HG02973 (cell line): Measurements from ENCODE around the gene HOXA2.

Experiments used
- ATAC-seq: cut with Tn5 transposase; IDR thresholded peaks from one replicate; pipeline ENCODE4 v1.9.1; 2021; ENCODE audit warnings: moderate library complexity; ENCODE audit not compliant: unreplicated experiment

Gene HOXA2

DNA sequence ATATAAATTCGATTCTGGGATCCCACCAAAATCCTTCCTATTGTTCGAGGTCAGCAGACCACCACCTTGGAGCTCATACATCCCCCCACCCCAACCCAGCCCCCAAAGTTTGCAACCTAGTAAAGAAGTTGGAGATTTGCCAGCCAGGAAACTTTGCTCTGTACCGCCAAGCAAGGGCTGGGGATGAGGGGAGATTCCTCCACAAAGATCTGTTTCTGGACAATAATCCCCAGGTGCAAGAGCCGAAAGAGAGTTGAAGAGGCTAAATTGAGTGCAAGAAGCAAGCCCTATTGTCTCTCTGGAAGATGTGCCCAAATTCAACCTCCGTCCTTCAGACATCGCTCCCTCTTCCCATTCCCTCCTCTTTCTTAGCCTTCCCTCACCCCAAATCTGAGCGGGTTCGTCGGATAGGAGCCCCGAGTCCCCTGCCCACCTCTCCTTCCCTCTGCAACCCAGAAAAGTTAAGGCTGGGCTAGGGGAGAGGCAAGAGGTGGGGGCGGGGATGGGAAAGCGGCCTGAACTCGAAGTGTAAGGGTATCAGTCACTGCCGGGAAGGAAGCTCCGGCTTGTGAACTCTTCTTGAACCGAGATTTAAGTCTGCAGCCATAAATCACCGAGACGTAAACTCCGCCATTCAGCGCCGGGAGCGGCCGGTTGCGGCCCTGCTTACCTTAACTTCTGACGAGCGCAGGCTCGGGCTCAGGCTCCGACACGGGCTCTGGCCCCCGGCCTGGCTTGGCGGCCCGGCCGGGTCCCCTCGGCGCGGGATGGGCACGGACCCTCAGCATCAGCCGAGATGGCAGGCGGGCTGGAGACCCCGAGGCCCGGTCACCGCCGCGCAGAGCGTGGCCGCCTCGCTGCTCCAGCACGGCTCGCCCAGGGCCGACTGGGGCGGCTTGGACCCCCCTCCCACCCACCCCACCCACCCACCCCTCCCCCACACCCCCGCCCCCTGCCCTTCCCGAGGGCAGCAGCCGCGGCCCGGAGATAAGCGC is 10.8 kb upstream of the HOXA2 start:
- ATAC-seq, result no peak

DNA sequence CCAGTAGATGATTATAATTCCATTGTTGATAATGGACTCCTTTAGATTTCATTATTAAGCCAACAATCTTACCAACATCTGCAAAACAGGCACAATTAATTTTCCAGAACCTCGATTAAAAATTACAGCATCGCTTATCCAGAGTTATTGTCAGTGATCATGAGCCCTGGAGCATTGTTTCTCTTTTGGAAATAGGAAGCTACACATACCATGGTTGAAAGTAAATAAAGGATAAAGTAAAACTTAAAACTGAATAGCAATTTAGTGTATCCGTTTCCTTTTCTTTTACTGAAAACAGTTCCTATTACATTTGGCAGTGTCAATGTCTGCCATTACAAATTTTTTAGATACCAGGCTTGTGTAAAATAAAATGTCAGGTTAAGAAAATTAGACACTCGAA is 9.9 kb upstream of the HOXA2 start:
- ATAC-seq, result no peak

DNA sequence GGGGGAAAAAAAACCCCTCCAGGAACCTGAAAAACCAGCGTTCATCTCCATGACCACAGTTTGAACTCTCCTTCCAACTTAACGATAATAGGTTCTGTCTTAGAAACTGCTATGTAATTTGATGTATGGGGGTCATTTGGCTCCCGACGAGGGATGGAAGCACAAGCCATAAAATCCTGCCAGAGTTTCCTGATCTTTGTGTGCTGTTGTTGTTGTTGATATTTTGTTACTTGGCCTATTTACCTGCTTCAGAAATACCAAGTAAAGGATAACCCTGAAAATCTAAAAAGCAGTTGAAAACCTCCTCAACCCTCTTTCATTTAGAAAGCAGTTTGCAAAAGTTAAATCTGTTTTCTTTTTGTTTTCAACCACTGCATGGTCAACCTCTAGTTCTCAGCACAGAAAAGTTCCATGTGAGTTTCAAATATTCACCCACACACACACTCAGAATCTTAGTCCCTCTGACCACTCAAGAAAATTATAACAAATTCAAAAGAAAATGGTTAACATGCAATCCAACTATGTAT is 9.3 kb upstream of the HOXA2 start:
- no peak for ATAC-seq

DNA sequence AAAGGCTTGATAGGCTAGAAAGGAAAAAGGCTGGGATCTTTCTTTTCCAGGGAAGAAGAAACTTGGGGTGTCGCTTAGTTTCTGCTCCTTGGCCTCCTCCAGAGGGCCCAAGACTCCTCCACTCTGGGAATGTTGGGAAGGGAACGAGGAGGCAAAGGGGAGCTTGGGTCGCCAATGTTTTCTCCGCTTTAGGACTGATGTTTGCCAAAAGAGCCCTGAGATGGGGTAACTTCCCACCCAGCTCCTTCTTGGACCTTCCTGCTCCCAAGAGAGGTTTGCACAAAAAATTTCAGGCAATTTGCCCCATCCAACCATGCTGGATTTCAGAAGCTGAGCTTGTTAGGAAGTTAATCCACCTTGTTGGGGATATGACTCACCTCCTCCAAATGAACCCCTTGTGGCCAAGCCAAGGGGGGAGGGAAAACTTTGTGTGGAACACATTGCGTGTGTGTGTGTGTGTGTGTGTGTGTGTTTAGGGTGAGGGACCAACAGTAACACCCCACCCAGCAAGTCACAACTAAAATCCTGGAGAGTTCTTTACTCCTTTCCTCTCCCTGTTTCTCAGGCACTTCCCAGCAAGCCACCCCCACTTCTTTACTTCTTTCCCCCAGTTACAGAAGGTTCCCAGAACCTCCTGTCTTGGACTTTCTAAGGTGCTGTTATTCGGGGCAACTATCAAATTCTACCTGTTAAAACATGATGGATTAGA is 8.7 kb upstream of the HOXA2 start:
- no peak for ATAC-seq

- ATAC-seq, result no peak
These were observed 7.9 kb upstream of the HOXA2 start for GRCh38 chr7:27110186-27111031.

- no peak for ATAC-seq
These were observed 7.1 kb upstream of the HOXA2 start for GRCh38 chr7:27109466-27110185.

GRCh38 chr7:27108390-27109127 is 6.1 kb upstream of the HOXA2 start:
- ATAC-seq, result no peak

- no peak for ATAC-seq
These were observed 5.2 kb upstream of the HOXA2 start for GRCh38 chr7:27107391-27108381.

DNA sequence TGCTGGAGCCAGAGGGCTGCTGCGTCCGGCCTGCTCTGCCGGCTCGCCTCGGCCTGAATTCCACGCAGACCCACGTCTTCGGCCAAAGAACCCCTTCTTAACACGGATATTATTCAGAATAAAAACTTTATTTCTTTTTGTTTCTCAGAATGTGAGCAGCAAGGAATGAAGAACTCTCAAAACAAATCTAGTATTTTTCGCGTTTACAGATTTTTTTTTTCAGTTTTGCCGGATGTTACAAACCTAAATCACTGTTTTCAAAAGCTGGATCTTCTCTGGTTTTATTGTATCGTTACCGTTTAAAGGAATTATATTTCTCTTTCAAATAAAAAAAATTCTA is 4.4 kb upstream of the HOXA2 start:
- ATAC-seq, result no peak

DNA sequence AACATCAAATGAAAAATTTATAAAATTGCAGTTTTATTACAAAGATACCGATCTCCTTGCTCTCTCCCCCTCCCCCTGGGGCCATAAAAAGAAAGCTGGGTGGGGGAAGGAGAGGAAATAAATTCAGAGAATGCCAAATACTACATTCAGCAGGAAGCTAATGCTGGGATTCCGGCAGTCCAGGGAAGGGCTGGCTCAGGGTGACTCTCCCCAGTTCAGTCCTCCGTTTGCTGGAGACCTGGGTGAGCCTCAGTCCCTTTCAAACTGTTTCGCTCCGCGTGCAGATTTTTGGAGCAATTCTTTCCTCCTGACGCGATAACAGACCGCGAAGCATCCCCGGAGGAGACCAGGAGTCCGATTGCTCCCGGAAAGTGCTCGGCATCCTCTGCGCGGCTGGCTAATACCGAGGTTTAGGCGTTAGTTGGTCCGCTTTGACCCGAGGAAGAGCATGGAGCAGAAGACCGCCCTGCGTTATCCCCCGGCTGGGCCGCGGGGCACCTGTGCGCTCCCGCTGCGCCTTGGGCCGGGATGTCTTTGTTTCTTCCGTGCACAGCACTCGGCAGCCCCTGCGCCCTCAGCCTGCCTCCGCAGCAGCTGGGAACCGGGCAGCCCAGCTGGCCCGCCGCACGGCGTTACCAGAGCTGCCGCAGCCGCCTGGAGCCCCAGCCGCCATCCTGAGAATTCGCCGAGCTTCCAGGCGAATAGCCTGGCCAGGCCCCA is 3.9 kb upstream of the HOXA2 start:
- ATAC-seq, result no peak

DNA sequence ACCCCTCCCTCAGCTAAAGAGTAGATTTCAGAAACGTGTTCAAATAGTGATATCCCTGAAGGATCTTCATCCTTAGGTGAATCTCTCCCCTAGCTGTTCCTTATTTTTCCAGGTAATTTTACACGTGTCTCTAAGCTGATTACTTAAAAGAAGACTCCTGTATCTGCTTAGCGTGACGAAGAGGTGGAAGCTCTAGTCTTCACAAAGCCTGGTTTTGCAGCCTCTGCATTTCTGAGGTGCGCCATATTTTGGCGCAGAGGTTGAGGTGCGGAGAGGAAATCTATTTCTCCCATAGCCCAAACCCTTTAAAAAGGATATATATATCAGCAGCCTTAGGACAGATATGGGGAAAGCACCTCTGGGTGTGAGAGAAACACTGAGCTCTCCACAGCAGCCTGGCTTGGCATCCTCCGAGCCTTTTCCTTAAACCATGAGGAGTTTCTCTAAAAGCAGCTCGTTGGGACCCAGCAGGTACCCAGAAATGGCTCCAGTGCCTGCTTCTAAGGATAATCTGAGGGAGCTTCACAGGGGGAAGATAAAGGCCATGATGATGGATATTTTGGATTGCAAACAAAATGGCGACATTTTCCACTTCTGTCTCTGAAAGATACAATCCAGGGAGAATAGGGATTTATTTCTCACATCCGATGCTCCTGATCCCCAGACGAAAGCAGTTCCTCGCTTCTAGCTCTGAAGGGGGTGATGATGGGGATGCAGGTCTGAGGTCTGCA is 3.0 kb upstream of the HOXA2 start:
- no peak for ATAC-seq

DNA sequence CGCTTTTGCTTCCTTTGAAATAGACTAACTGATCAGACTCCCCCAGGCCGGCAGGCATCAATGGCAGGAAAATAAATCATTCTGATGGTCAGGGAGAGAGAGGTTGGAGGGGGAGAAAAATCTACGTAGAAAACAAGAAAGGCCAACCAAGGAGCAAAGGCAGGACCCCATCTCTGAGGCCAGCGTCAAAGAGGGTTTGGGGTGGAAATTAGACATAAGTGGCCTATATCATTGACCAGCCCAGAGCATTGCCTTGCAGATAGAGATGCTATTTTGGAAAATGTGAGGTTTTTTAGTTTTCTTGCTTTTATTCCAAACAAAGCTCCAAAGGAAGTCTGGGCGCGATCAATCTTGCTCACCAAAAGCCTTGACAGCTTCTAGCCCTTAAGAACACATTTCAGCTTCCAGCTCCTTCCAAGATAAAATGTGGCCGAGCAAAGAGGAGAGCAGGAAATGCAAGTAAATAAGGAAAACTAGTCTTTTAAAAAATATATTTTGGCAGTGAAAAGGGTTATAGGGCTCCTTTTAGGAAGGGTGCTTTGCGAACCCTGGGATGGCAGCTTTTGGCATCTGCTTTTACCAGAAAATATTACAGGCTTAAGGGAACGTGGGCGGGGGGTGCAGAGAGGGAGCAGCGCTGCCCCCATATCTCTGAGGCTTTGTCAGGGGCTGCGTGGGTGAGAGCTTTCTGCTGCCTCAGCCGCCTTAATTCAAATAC is 2.0 kb upstream of the HOXA2 start:
- ATAC-seq, result no peak

- ATAC-seq, result no peak
These were observed 1.2 kb upstream of the HOXA2 start for GRCh38 chr7:27103489-27104226.

DNA sequence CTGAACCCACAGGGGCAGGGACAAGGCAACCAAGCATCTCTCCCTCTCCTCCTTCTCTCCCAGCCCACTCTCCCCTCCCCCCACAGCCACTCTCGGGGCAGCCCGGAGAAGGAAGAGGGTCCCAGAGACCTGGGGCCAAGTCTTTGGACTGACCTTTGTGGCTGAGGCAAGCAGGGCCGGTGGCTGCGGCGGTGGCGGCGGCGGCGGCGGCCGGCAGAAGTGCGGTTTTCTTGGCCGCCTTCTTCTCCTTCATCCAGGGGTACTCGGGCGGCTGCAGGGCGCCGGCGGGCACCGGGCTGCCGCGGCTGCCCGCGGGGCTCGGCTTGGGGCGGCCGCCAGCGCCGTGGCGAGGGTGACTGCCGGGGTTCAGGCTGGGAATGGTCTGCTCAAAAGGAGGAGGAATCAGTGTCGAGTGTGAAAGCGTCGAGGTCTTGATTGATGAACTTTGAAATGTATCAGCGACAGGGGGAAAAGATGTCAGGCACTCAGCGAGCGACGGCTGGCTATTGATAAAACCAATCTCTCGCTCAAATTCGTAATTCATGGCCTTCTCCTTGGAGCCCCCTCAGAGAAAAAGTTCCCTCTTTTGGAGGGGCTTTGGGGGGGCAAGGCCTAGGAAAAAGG is 414 bp downstream of the HOXA2 start:
- ATAC-seq, result no peak

GRCh38 chr7:27101171-27101956 is 1.1 kb downstream of the HOXA2 start:
- ATAC-seq, result no peak
